ENCODE results near the gene ZSWIM5. TPM values are rescaled to one million over a fixed set of nuclear protein-coding genes. Genes with fewer than 3 reads are reported as not detected.

Gene ZSWIM5
- total and polyA plus RNA-seq, 2 donors (not counting 1 experiment from before 2014, with no cell fraction given): 0.36 to 1.7 TPM

GRCh38 chr1:45206808-45207623, 611 bp upstream of the ZSWIM5 start:
- ATAC-seq (ENCODE audit: low read depth): no peak
- no peaks in the 10 kb centered on the region for H4K20me1 ChIP-seq (ENCODE audit: control insufficient read depth, insufficient read depth, low read length, poor library complexity, severe bottlenecking)
- H3K4me3 ChIP-seq (ENCODE audit: control extremely low read depth in 1 of 5, extremely low read depth in 1 of 5, insufficient read depth in 1 of 5, low read depth in 2 of 5, low read length in 4 of 5): peak overlapping the region; percentile 12 to 67 (median 61)
- no peaks in the 10 kb centered on the region for H3K79me2 ChIP-seq (ENCODE audit: control insufficient read depth, insufficient read depth, low read length)
- TF ChIP-seq EZH2 (IDR thresholded peaks at IDR 0.05; ENCODE audit: borderline replicate concordance, insufficient read depth, low read depth, low read length, poor library complexity, severe bottlenecking) (no peak), CTCF (IDR thresholded peaks at IDR 0.05) (no peak)
- H3K36me3 ChIP-seq (replicated peaks in 1 of 2; ENCODE audit: control extremely low read depth in 1 of 2, control insufficient read depth in 1 of 2, extremely low read depth in 1 of 2, insufficient read depth in 2 of 2, low read length in 1 of 2): no peaks in the 10 kb centered on the region
- peak overlapping the region; percentile 96 for H3K4me3 Mint-ChIP-seq
- H3K4me1 Mint-ChIP-seq: peaks cover 13% of the 10 kb centered on the region
- ChIA-PET POLR2A (interaction anchor here (0.6 kb wide), 1 partner anchor 69 kb away, joined by 10 read pairs; no protein-coding TSS in a partner anchor), CTCF (no interaction called here)
- peaks cover 0 to 50% (median 28%) of the 10 kb centered on the region in 4 experiments for H3K27me3 ChIP-seq (replicated peaks in 1 of 4; ENCODE audit: control extremely low read depth in 1 of 4, control insufficient read depth in 3 of 4, insufficient read depth in 4 of 4, low read length in 3 of 4)
- H3K9me3 Mint-ChIP-seq (ENCODE audit: insufficient read depth): no peaks in the 10 kb centered on the region
- H3K4me1 ChIP-seq (ENCODE audit: control insufficient read depth in 2 of 2, insufficient read depth in 2 of 2, low read length in 2 of 2): peaks cover 11 to 15% of the 10 kb centered on the region in 2 donors
- H3K9ac ChIP-seq (ENCODE audit: low read length): peak overlapping the region; percentile 65
- H3K27ac Mint-ChIP-seq: peak overlapping the region; percentile 65
- H3K27me3 Mint-ChIP-seq: peaks cover 40% of the 10 kb centered on the region
- no peaks in the 10 kb centered on the region for H3K9me3 ChIP-seq (ENCODE audit: control extremely low read depth in 1 of 3, control insufficient read depth in 2 of 3, insufficient read depth in 1 of 3, low read length in 2 of 3)
- H3K4me2 ChIP-seq (replicated peaks; ENCODE audit: low read depth, low read length, poor library complexity, severe bottlenecking): peak overlapping the region; percentile 92
- 2% methylated on average over 7 of the region's 18 CpGs for WGBS (ENCODE audit: insufficient coverage)
- no peak overlapping the region for H3K27ac ChIP-seq (ENCODE audit: low read length in 2 of 2)
- no peak for DNase-seq
- peak overlapping the region; percentile 74 for H2AFZ ChIP-seq (ENCODE audit: insufficient read depth, low read depth, low read length, poor library complexity, severe bottlenecking)
- intact Hi-C loops (cut with micrococcal nuclease): loop anchor here (5.0 kb wide), 1 partner anchor 195 kb away; the partner anchor contains the start of genes HECTD3 and UROD
